ENCODE data around the gene SMCO2.
"Not testable (repeated sequence)": the region's sequence is repeated elsewhere in the genome, so short reads cannot be mapped to it uniquely, and the experiment has no call there.

SMCO2 gene

GRCh38 chr12:27531896-27532295 is 85.4 kb downstream of the SMCO2 start:
- DNase-seq: no peak

- DNase-seq: no peak
These were observed 87.7 kb downstream of the SMCO2 start for GRCh38 chr12:27534060-27534764.

- DNase-seq: no peak
These were observed 88.2 kb downstream of the SMCO2 start for GRCh38 chr12:27534765-27535161.

- no peak for DNase-seq
These were observed 88.8 kb downstream of the SMCO2 start for GRCh38 chr12:27535318-27535717.

- DNase-seq: no peak
These were observed 91.5 kb downstream of the SMCO2 start for GRCh38 chr12:27537855-27538675.

GRCh38 chr12:27539191-27539631 is 92.7 kb downstream of the SMCO2 start:
- no peak for DNase-seq

- DNase-seq: no peak
These were observed 94.6 kb downstream of the SMCO2 start for GRCh38 chr12:27541031-27541719.

- DNase-seq: no peak
These were observed 96.1 kb downstream of the SMCO2 start for GRCh38 chr12:27542628-27543027.

- DNase-seq: not testable (repeated sequence)
These were observed 98.3 kb downstream of the SMCO2 start for GRCh38 chr12:27544858-27545257.

GRCh38 chr12:27545665-27546064 is 99.1 kb downstream of the SMCO2 start:
- DNase-seq: no peak

GRCh38 chr12:27547592-27547991 is 101.1 kb downstream of the SMCO2 start:
- no peak for DNase-seq

- no peak for DNase-seq
These were observed 102.0 kb downstream of the SMCO2 start for GRCh38 chr12:27548301-27549199.

- no peak for DNase-seq
These were observed 102.8 kb downstream of the SMCO2 start for GRCh38 chr12:27549236-27549800.

- DNase-seq: peak; percentile 47
These were observed 103.5 kb downstream of the SMCO2 start for GRCh38 chr12:27549801-27550652.

- DNase-seq: no peak
These were observed 104.1 kb downstream of the SMCO2 start for GRCh38 chr12:27550653-27550975.

- no peak for DNase-seq
These were observed 104.8 kb downstream of the SMCO2 start for GRCh38 chr12:27551172-27551840.
